ENCODE data around the gene RAB34.

DNA sequence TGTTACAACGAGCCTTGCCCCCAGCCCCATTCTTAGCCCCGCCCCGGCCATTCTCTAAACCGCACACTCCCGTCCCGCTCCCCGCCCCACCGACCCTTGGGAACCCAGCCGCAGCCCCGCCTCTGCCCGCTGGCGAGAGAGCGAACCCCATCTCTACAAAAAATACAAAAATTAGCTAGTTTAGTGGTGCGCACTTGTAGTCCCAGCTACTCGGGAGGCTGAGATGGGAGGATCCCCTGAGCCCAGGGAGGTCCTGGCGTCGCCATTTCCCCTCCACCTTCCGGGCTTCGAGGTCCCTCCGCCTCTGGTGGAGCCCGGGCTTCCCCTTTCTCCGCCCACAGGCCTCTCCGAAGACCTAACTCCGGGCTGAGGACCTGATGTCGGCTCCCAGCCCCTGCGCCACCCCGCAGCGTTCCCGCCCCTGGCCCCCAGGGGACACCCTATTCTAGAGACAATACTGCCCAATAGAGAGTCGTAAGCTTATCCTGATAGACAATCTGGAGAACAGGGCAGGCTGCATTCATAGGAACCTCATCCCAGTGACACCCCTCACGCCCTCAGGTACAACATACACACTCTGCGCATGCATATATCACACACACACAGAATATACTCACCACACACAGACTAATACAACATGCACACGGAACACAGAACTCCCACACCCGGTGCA is 5.5 kb downstream of the RAB34 start:
- TF ChIP-seq, protein P1, sequence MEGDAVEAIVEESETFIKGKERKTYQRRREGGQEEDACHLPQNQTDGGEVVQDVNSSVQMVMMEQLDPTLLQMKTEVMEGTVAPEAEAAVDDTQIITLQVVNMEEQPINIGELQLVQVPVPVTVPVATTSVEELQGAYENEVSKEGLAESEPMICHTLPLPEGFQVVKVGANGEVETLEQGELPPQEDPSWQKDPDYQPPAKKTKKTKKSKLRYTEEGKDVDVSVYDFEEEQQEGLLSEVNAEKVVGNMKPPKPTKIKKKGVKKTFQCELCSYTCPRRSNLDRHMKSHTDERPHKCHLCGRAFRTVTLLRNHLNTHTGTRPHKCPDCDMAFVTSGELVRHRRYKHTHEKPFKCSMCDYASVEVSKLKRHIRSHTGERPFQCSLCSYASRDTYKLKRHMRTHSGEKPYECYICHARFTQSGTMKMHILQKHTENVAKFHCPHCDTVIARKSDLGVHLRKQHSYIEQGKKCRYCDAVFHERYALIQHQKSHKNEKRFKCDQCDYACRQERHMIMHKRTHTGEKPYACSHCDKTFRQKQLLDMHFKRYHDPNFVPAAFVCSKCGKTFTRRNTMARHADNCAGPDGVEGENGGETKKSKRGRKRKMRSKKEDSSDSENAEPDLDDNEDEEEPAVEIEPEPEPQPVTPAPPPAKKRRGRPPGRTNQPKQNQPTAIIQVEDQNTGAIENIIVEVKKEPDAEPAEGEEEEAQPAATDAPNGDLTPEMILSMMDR (IDR thresholded peaks at IDR 0.05): no peak
- TF ChIP-seq POLR2A (IDR thresholded peaks at IDR 0.05): no peak

All from sigmoid colon (tissue), 3 donors.